NCI-H2227 treated with DMSO at 0.1 percent for 48 hours (cell line): Measurements from ENCODE around the gene RMND1.
"Not testable (repeated sequence)": the region's sequence is repeated elsewhere in the genome, so short reads cannot be mapped to it uniquely, and the experiment has no call there.

ENCODE experiments used
- DNase-seq: peaks from one replicate; lab custom pipeline; 2025; lab: John Stamatoyannopoulos, UW

Gene RMND1, protein sequence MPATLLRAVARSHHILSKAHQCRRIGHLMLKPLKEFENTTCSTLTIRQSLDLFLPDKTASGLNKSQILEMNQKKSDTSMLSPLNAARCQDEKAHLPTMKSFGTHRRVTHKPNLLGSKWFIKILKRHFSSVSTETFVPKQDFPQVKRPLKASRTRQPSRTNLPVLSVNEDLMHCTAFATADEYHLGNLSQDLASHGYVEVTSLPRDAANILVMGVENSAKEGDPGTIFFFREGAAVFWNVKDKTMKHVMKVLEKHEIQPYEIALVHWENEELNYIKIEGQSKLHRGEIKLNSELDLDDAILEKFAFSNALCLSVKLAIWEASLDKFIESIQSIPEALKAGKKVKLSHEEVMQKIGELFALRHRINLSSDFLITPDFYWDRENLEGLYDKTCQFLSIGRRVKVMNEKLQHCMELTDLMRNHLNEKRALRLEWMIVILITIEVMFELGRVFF

GRCh38 chr6:151451950-151452749 lies at the start of gene RMND1:
Gene RMND1, minus strand, starts transcription at chr6:151452126. Its CDS starts 6,315 bp downstream, at chr6:151445811.
- DNase-seq: peak; percentile 97

DNA sequence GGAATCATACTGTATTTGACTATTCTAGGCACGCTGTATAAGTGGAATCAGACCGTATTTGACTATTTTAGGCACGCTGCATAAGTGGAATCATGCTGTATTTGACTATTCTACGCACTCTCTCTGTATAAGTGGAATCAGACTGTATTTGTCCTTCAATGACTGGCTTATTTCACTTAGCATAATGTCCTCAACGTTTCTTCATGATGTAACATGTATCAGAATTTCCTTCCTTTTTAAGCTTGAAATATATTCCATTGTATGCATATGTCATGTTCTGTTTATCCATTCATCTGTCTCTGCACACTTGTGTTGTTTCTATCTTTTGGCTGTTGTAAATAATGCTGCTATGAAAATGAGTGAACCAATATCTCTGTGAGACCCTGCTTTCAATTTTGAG lies 47.6 kb upstream of the RMND1 start:
- DNase-seq: no peak

DNA sequence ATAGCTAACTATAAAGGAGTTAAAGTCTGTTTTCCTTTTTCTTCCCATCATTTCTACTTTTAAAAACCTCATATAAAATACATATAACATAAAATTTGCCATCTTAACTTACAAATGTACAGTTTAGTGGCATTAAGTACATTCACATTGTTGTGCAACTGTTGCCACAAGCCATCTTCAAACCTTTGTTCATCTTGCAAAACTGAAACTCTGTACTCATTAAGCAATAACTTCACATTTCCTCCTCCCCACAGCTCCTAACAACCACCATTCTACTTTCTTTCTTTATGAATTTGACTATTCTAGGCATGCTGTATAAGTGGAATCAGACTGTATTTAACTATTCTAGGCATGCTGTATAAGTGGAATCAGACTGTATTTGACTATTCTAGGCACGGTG lies 46.4 kb upstream of the RMND1 start:
- DNase-seq: no peak

DNA sequence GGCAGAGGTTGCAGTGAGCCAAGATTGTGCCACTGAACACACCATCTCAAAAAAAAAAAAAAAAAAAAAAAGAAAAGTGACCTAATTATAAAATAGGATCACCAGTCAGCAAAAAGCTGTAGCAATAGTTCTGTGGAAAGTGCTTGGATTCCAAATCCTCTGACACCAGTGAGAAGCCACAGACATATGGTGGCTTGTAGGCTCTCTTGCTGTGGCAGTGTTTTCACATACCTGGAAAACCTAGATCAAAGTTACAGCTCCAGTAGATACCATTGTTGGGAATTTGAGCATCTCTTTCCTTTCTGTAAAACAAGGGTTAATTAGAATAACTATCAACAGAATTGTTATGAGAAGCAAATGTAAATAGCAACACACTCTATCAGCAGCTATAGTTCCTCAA lies 46.0 kb upstream of the RMND1 start:
- DNase-seq: no peak

- DNase-seq: no peak
These were observed 43.5 kb upstream of the RMND1 start for GRCh38 chr6:151495380-151495779.

- DNase-seq: no peak
These were observed 43.0 kb upstream of the RMND1 start for GRCh38 chr6:151494936-151495320.

DNA sequence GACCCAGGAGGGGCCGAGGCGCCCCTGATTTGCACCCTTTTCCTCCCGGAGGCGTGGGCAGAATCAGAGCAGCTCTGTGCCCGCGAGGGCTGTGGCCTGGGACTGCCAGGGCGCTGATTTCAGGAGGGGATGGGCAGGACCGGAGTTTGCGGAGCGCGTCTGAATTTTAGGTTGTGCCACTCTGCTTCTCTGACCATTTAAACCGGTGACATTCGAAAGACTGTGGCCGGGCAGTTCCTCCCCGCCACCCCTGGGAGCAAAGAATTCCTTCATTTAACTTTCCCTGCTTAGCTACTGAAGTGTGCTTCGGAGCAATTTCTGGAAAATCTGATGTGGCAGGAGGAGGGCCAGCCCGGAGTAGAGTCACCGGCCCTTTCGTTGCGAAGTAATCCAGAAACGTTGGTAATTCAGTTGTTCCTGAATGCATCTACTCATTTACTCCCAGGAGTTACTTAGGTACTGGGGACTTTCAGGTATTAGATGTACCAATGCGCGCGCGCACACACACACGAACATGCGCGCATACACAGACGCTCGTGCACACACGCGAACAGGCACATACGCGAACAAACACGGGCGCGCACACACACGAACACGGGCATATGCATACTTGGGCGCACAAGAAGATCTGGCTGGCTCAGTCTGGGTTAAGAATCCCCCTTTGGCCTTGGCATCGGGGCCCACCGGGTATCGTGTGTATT lies 42.5 kb upstream of the RMND1 start:
- DNase-seq: no peak

GRCh38 chr6:151493804-151494234 lies 41.9 kb upstream of the RMND1 start, which contains the start of gene CCDC170:
Gene CCDC170, plus strand, starts transcription at chr6:151494017. Its CDS starts 112 bp downstream, at chr6:151494129.
- DNase-seq: no peak

GRCh38 chr6:151493161-151493803 lies 41.4 kb upstream of the RMND1 start:
- DNase-seq: no peak

- no peak for DNase-seq
These were observed 39.1 kb upstream of the RMND1 start for GRCh38 chr6:151490996-151491395.

- no peak for DNase-seq
These were observed 36.3 kb upstream of the RMND1 start for GRCh38 chr6:151488226-151488625.

DNA sequence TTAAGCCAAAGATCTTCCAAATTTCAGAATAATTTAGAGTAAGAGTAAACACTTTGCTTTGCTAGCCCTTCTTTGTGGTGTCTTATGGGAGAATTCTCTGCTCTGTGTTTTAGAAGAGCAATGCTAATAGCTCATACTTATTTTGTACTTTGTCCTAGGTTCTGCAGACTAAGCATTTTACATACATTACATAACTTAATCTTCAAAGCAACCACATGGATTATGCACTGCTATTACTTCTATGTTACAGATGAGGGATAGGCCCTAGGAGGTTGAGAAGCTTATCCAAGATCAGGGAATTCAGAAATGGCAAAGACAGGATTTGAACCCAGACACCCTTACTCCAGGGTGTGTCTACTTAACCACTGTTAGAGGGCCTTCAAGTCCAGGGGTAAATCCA lies 32.1 kb upstream of the RMND1 start:
- DNase-seq: no peak

GRCh38 chr6:151482290-151482689 lies 30.4 kb upstream of the RMND1 start:
- no peak for DNase-seq

- no peak for DNase-seq
These were observed 29.9 kb upstream of the RMND1 start for GRCh38 chr6:151481786-151482185.

DNA sequence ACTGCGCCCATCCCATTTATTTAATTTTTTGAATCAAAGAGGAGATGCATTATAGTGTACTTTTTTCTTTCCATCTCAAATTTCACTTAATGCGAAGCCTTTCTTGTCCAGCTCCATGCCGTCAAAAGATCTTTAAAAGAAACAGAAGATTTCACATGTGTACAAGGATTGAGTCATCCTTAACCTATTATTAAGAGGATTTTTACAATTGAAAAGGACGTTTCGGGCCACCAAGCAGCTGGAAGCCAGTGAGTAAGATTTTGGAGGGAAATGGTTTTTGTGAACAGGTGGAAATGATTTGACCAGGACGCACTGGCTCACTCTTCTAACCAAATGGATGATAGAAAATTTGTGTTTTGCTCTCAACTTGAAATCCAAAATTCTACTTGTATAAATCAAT lies 26.7 kb upstream of the RMND1 start:
- DNase-seq: peak; percentile 46

- no peak for DNase-seq
These were observed 25.8 kb upstream of the RMND1 start for GRCh38 chr6:151477726-151478125.

- DNase-seq: peak; percentile 45
These were observed 24.0 kb upstream of the RMND1 start for GRCh38 chr6:151475653-151476523.

GRCh38 chr6:151464702-151465101 lies 12.8 kb upstream of the RMND1 start:
- DNase-seq: no peak

DNA sequence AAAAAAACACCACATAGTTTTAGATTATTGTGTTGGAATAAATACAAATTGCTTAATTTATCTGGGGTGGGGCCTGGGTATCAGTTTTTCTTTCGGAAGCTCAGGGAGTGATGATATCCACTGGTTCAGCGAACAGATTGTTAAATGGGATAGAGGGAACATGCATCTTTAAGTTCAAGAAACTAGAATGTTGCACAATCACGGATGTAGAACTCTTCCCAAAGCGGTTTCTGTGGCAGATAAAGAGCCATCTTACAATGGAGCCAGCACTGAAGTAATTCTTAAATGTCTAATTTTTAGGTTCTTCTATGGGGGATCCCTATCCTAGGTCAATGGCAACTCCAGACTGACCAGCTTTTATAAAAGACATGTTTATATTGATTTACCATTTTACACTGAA lies 9.7 kb upstream of the RMND1 start:
- DNase-seq: no peak

DNA sequence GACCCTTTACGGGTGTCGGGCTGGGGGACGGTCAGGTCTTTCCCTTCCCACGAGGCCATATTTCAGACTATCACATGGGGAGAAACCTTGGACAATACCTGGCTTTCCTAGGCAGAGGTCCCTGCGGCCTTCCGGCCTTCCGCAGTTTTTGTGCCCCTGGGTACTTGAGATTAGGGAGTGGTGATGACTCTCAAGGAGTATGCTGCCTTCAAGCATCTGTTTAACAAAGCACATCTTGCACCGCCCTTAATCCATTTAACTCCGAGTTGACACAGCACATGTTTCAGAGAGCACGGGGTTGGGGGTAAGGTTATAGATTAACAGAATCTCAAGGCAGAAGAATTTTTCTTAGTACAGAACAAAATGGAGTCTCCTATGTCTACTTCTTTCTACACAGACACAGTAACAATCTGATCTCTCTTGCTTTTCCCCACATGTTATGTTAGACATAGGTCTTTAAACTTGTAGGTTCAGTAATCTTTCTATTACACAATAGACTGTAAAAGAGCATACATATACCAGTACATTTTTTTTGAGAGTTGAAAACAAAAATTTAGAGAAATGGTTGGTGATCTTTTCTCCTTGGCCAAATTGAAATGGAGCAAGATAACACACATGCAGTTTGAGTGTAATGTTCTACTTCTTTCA lies 3.9 kb upstream of the RMND1 start:
- not testable (repeated sequence) for DNase-seq
